Measurements from ENCODE around the gene CCL11. TPM values are rescaled to one million over a fixed set of nuclear protein-coding genes. Genes with fewer than 3 reads are reported as not detected.

Gene CCL11
- total and polyA plus RNA-seq, 4 experiments from 2014 or later: not detected

GRCh38 chr17:34252444-34253138 lies 33.0 kb upstream of the CCL11 start:
- H3K4me1 ChIP-seq (ENCODE audit: insufficient read depth, low read length): no peaks in the 10 kb centered on the region
- Mint-ChIP-seq H3K36me3 (no peaks in the 10 kb centered on the region), H3K27me3 (peaks cover 20 to 36% of the 10 kb centered on the region in 2 donors), H3K4me3 (no peak overlapping the region), H3K27ac (no peak overlapping the region), H3K9me3 (no peaks in the 10 kb centered on the region), H3K4me1 (peaks cover 0 to 4% (median 0%) of the 10 kb centered on the region in 4 donors)
- intact Hi-C loops (cut with micrococcal nuclease): no loop called here
- ChIA-PET CTCF (ENCODE audit: partially characterized antibody) (no interaction called here), POLR2A (ENCODE audit: partially characterized antibody) (no interaction called here)
- no peaks in the 10 kb centered on the region for H3K9me3 ChIP-seq (ENCODE audit: control insufficient read depth in 1 of 2, low read length in 2 of 2)
- DNase-seq: no peak
- H3K4me3 ChIP-seq (ENCODE audit: low read length in 2 of 2): no peak overlapping the region
- H3K27me3 ChIP-seq (ENCODE audit: insufficient read depth, low read length): no peaks in the 10 kb centered on the region
- no peaks in the 10 kb centered on the region for H3K36me3 ChIP-seq (ENCODE audit: insufficient read depth, low read length)
- no peak overlapping the region for H3K27ac ChIP-seq (ENCODE audit: low read depth, low read length)

- Mint-ChIP-seq H3K4me3 (no peak overlapping the region), H3K4me1 (peaks cover 0 to 4% (median 0%) of the 10 kb centered on the region in 4 donors), H3K27ac (no peak overlapping the region), H3K36me3 (no peaks in the 10 kb centered on the region), H3K27me3 (peaks cover 23 to 38% of the 10 kb centered on the region in 2 donors), H3K9me3 (no peaks in the 10 kb centered on the region)
- Histone ChIP-seq H3K4me3 (ENCODE audit: low read length in 2 of 2) (no peak overlapping the region), H3K27ac (ENCODE audit: low read depth, low read length) (no peak overlapping the region), H3K36me3 (ENCODE audit: insufficient read depth, low read length) (no peaks in the 10 kb centered on the region), H3K9me3 (ENCODE audit: control insufficient read depth in 1 of 2, low read length in 2 of 2) (no peaks in the 10 kb centered on the region), H3K27me3 (ENCODE audit: insufficient read depth, low read length) (no peaks in the 10 kb centered on the region), H3K4me1 (ENCODE audit: insufficient read depth, low read length) (no peaks in the 10 kb centered on the region)
- ChIA-PET CTCF (ENCODE audit: partially characterized antibody) (no interaction called here), POLR2A (ENCODE audit: partially characterized antibody) (no interaction called here)
- intact Hi-C loops (cut with micrococcal nuclease): no loop called here
- DNase-seq: no peak
These were observed 32.4 kb upstream of the CCL11 start for GRCh38 chr17:34253139-34253525.

- no peaks in the 10 kb centered on the region for H3K36me3 Mint-ChIP-seq
- Histone ChIP-seq H3K4me3 (ENCODE audit: low read length in 2 of 2) (no peak overlapping the region), H3K9me3 (ENCODE audit: control insufficient read depth in 1 of 2, low read length in 2 of 2) (no peaks in the 10 kb centered on the region), H3K27me3 (ENCODE audit: insufficient read depth, low read length) (no peaks in the 10 kb centered on the region), H3K27ac (ENCODE audit: low read depth, low read length) (no peak overlapping the region), H3K4me1 (ENCODE audit: insufficient read depth, low read length) (no peaks in the 10 kb centered on the region), H3K36me3 (ENCODE audit: insufficient read depth, low read length) (no peaks in the 10 kb centered on the region)
- peaks cover 0 to 4% (median 0%) of the 10 kb centered on the region in 4 donors for H3K4me1 Mint-ChIP-seq
- H3K4me3 Mint-ChIP-seq: no peak overlapping the region
- intact Hi-C loops (cut with micrococcal nuclease): no loop called here
- H3K27me3 Mint-ChIP-seq: peaks cover 23 to 46% of the 10 kb centered on the region in 2 donors
- ChIA-PET POLR2A (ENCODE audit: partially characterized antibody) (no interaction called here), CTCF (ENCODE audit: partially characterized antibody) (no interaction called here)
- H3K27ac Mint-ChIP-seq: no peak overlapping the region
- no peak for DNase-seq
- H3K9me3 Mint-ChIP-seq: no peaks in the 10 kb centered on the region
These were observed 31.4 kb upstream of the CCL11 start for GRCh38 chr17:34254146-34254545.

- Histone ChIP-seq H3K27me3 (ENCODE audit: insufficient read depth, low read length) (no peaks in the 10 kb centered on the region), H3K4me3 (ENCODE audit: low read length in 2 of 2) (no peak within 1 kb of the TSS), H3K4me1 (ENCODE audit: insufficient read depth, low read length) (no peaks in the 10 kb centered on the region), H3K9me3 (ENCODE audit: control insufficient read depth in 1 of 2, low read length in 2 of 2) (no peaks in the 10 kb centered on the region), H3K27ac (ENCODE audit: low read depth, low read length) (no peak within 1 kb of the TSS), H3K36me3 (ENCODE audit: insufficient read depth, low read length) (no peaks in the 10 kb centered on the region)
- no peak for DNase-seq
- no peak within 1 kb of the TSS for H3K4me3 Mint-ChIP-seq
- POLR2A ChIA-PET (ENCODE audit: partially characterized antibody): no interaction called here
- peaks cover 24 to 51% of the 10 kb centered on the region in 2 donors for H3K27me3 Mint-ChIP-seq
- intact Hi-C loops (cut with micrococcal nuclease): no loop called here
- H3K36me3 Mint-ChIP-seq: no peaks in the 10 kb centered on the region
- peaks cover 0 to 4% (median 0%) of the 10 kb centered on the region in 4 donors for H3K4me1 Mint-ChIP-seq
- no peak within 1 kb of the TSS for H3K27ac Mint-ChIP-seq
- CTCF ChIA-PET (ENCODE audit: partially characterized antibody): no interaction called here
- H3K9me3 Mint-ChIP-seq: no peaks in the 10 kb centered on the region
These were observed 30.7 kb upstream of the CCL11 start, which contains the start of gene CCL2 for GRCh38 chr17:34254651-34255380. TSS of gene CCL2 (plus strand) at chr17:34255285. CDS start at chr17:34255350, 65 bp downstream.

GRCh38 chr17:34255381-34255732 lies 30.2 kb upstream of the CCL11 start:
- no peak for DNase-seq
- intact Hi-C loops (cut with micrococcal nuclease): no loop called here
- no peaks in the 10 kb centered on the region for H3K9me3 Mint-ChIP-seq
- no peak overlapping the region for H3K27ac Mint-ChIP-seq
- Histone ChIP-seq H3K4me3 (ENCODE audit: low read length in 2 of 2) (no peak overlapping the region), H3K4me1 (ENCODE audit: insufficient read depth, low read length) (no peaks in the 10 kb centered on the region), H3K27me3 (ENCODE audit: insufficient read depth, low read length) (no peaks in the 10 kb centered on the region), H3K9me3 (ENCODE audit: control insufficient read depth in 1 of 2, low read length in 2 of 2) (no peaks in the 10 kb centered on the region), H3K27ac (ENCODE audit: low read depth, low read length) (no peak overlapping the region), H3K36me3 (ENCODE audit: insufficient read depth, low read length) (no peaks in the 10 kb centered on the region)
- peaks cover 24 to 51% of the 10 kb centered on the region in 2 donors for H3K27me3 Mint-ChIP-seq
- POLR2A ChIA-PET (ENCODE audit: partially characterized antibody): no interaction called here
- CTCF ChIA-PET (ENCODE audit: partially characterized antibody): no interaction called here
- H3K4me1 Mint-ChIP-seq: peaks cover 0 to 4% (median 0%) of the 10 kb centered on the region in 4 donors
- no peak overlapping the region for H3K4me3 Mint-ChIP-seq
- H3K36me3 Mint-ChIP-seq: no peaks in the 10 kb centered on the region

- intact Hi-C loops (cut with micrococcal nuclease): no loop called here
- H3K4me3 Mint-ChIP-seq: no peak overlapping the region
- DNase-seq: no peak
- POLR2A ChIA-PET (ENCODE audit: partially characterized antibody): no interaction called here
- Histone ChIP-seq H3K4me1 (ENCODE audit: insufficient read depth, low read length) (no peaks in the 10 kb centered on the region), H3K27me3 (ENCODE audit: insufficient read depth, low read length) (no peaks in the 10 kb centered on the region), H3K27ac (ENCODE audit: low read depth, low read length) (no peak overlapping the region), H3K9me3 (ENCODE audit: control insufficient read depth in 1 of 2, low read length in 2 of 2) (no peaks in the 10 kb centered on the region), H3K4me3 (ENCODE audit: low read length in 2 of 2) (no peak overlapping the region), H3K36me3 (ENCODE audit: insufficient read depth, low read length) (no peaks in the 10 kb centered on the region)
- H3K4me1 Mint-ChIP-seq: peaks cover 0 to 4% (median 0%) of the 10 kb centered on the region in 4 donors
- H3K27ac Mint-ChIP-seq: no peak overlapping the region
- no peaks in the 10 kb centered on the region for H3K9me3 Mint-ChIP-seq
- CTCF ChIA-PET (ENCODE audit: partially characterized antibody): no interaction called here
- peaks cover 24 to 51% of the 10 kb centered on the region in 2 donors for H3K27me3 Mint-ChIP-seq
- no peaks in the 10 kb centered on the region for H3K36me3 Mint-ChIP-seq
These were observed 29.7 kb upstream of the CCL11 start for GRCh38 chr17:34255841-34256240.

- ChIA-PET CTCF (ENCODE audit: partially characterized antibody) (interaction anchor here (1.3 kb wide), 1 partner anchor 12 kb away, joined by 3 read pairs; no protein-coding TSS in a partner anchor), POLR2A (ENCODE audit: partially characterized antibody) (no interaction called here)
- Histone ChIP-seq H3K27me3 (ENCODE audit: insufficient read depth, low read length) (no peaks in the 10 kb centered on the region), H3K36me3 (ENCODE audit: insufficient read depth, low read length) (no peaks in the 10 kb centered on the region), H3K4me1 (ENCODE audit: insufficient read depth, low read length) (no peaks in the 10 kb centered on the region), H3K4me3 (ENCODE audit: low read length in 2 of 2) (no peak overlapping the region), H3K9me3 (ENCODE audit: control insufficient read depth in 1 of 2, low read length in 2 of 2) (no peaks in the 10 kb centered on the region), H3K27ac (ENCODE audit: low read depth, low read length) (no peak overlapping the region)
- DNase-seq: no peak
- H3K36me3 Mint-ChIP-seq: no peaks in the 10 kb centered on the region
- no peak overlapping the region for H3K27ac Mint-ChIP-seq
- H3K4me1 Mint-ChIP-seq: peaks cover 0 to 6% (median 0%) of the 10 kb centered on the region in 4 donors
- peaks cover 26 to 51% of the 10 kb centered on the region in 2 donors for H3K27me3 Mint-ChIP-seq
- H3K4me3 Mint-ChIP-seq: no peak overlapping the region
- no peaks in the 10 kb centered on the region for H3K9me3 Mint-ChIP-seq
- intact Hi-C loops (cut with micrococcal nuclease): no loop called here
These were observed 28.1 kb upstream of the CCL11 start for GRCh38 chr17:34257299-34257985.

Data from CD4-positive, alpha-beta memory T cell (primary cell).